H1 (cell line): ENCODE results near the gene GALC. TPM values are rescaled to one million over a fixed set of nuclear protein-coding genes. Genes with fewer than 3 reads are reported as not detected.

ENCODE experiments used
- polyA plus RNA-seq, 7 experiments: library from polyadenylated mRNA; depleted of rRNA in 3 of 7; stranded (reverse) in 5 of 7; unstranded in 2 of 7; fragments of >200 nt in 5 of 7; fragments of 200-250 nt in 2 of 7; gene quantifications; 1 replicate in 5 of 7; 2 replicates in 1 of 7; 4 replicates in 1 of 7; pipeline versions ENCODE4 v1.2.1 to v1.2.3, GENCODE V29; 2011 to 2013; ENCODE audit warnings: missing spikeins in 2 of 7, mixed read lengths in 2 of 7
- total RNA-seq: library from RNA; stranded (reverse); fragmentation: NEBNext Ultra II Directional; extraction: Animal tissue kit (Norgen Biotek cat#: 25700); gene quantifications from 2 replicates; pipeline ENCODE4 v1.2.1, GENCODE V29; 2021
- TF ChIP-seq, protein P1 (sequence below), 3 experiments: IDR thresholded peaks; 1 replicate in 2 of 3; 2 replicates in 1 of 3; pipeline versions ENCODE4 v1.5.1 to v1.6.1; 2011; ENCODE audit warnings: low read length in 3 of 3, mild to moderate bottlenecking in 3 of 3, inconsistent platforms in 2 of 3, low read depth in 1 of 3, moderate library complexity in 1 of 3; ENCODE audit not compliant: insufficient read depth in 1 of 3; ENCODE audit errors: control extremely low read depth in 1 of 3

Gene GALC
- total and polyA plus RNA-seq, 2 of the 8 experiments (the other 6 are each of a cell fraction or from before 2014, with no cell fraction given), result 6.1 to 12.3 TPM

DNA sequence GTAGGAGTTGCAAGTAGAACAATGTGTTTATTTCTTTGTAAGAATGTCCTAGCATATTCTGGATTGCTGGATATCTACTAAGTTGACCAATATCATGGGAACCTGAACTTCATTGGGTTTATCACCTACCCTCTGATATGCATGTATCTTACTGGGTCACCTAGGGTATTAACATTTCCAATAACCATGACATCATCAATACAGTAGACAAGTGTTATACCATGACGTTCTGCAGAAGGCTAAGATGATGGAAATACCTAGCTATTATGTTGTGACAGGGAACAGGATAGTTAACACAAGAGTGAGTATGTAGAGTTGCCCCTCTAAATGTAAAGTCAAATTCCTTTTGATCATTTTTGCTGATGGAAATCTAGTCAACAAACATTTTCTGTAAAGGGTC, 37.9 kb upstream of the GALC start (continued):
- TF ChIP-seq, protein P1, sequence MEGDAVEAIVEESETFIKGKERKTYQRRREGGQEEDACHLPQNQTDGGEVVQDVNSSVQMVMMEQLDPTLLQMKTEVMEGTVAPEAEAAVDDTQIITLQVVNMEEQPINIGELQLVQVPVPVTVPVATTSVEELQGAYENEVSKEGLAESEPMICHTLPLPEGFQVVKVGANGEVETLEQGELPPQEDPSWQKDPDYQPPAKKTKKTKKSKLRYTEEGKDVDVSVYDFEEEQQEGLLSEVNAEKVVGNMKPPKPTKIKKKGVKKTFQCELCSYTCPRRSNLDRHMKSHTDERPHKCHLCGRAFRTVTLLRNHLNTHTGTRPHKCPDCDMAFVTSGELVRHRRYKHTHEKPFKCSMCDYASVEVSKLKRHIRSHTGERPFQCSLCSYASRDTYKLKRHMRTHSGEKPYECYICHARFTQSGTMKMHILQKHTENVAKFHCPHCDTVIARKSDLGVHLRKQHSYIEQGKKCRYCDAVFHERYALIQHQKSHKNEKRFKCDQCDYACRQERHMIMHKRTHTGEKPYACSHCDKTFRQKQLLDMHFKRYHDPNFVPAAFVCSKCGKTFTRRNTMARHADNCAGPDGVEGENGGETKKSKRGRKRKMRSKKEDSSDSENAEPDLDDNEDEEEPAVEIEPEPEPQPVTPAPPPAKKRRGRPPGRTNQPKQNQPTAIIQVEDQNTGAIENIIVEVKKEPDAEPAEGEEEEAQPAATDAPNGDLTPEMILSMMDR (IDR thresholded peaks at IDR 0.05; ENCODE audit: control extremely low read depth in 1 of 3, insufficient read depth in 1 of 3, low read depth in 1 of 3, low read length in 3 of 3), result no peak
